SH-SY5Y (cell line): Measurements from ENCODE around the gene RNASEH2B.

Experiments
- GATA2 ChIP-seq: IDR thresholded peaks from 2 replicates; pipeline ENCODE4 v1.6.1; 2011; ENCODE audit warnings: mild to moderate bottlenecking, low read depth, low read length
- GATA3 ChIP-seq: IDR thresholded peaks from 2 replicates; pipeline ENCODE4 v1.6.1; 2011; ENCODE audit warnings: low read depth, mild to moderate bottlenecking, low read length, moderate library complexity

DNA sequence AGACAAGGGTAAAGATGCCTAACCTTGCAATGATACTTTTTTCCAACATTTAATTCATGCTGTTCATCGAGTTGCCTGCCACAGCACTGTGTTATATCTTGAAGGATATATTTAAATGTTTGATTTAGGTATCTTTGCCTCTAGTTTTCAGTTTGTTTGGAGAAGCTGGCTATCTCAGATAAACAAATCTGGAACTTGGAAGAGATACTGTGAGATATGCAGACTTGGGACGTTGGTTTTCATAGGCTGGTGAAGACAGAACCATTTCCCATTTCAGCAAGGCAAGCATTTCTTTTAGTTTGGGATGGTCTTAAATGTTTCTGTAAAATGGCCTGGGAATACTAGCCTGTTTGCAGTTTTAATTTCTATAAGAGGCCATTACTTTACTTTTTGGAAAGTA, 3.3 kb downstream of the RNASEH2B start:
- TF ChIP-seq GATA3 (no peak), GATA2 (no peak)
